Neural progenitor cell (in vitro differentiated cells): Measurements from ENCODE around the gene KLF16. TPM values are rescaled to one million over a fixed set of nuclear protein-coding genes. Genes with fewer than 3 reads are reported as not detected.

ENCODE experiments used
- DNase-seq: peaks from one replicate; pipeline ENCODE4 v3.0.0-alpha.2; 2016; ENCODE audit warnings: low spot score
- H2AFZ ChIP-seq: fragments of 200-600 bp; sonication (generic); replicated peaks from 2 replicates; pipeline ENCODE4 v1.6.1; 2016; ENCODE audit warnings: antibody characterized with exemption
- H3F3A ChIP-seq: fragments of 200-600 bp; sonication (generic); 2 replicates; pipeline ENCODE4 v1.6.1; 2016; ENCODE audit warnings: antibody characterized with exemption, low read depth
- H3K27ac ChIP-seq: fragments of 200-600 bp; sonication (generic); 2 replicates; pipeline ENCODE4 v1.5.1; 2016; ENCODE audit warnings: mild to moderate bottlenecking
- H3K27me3 ChIP-seq: fragments of 200-600 bp; sonication (generic); 2 replicates; pipeline ENCODE4 v1.6.1; 2016; ENCODE audit warnings: mild to moderate bottlenecking, moderate library complexity
- H3K36me3 ChIP-seq: fragments of 200-600 bp; sonication (generic); 2 replicates; pipeline ENCODE4 v1.5.1; 2016
- H3K4me1 ChIP-seq: fragments of 200-600 bp; sonication (generic); 2 replicates; pipeline ENCODE4 v1.6.1; 2016; ENCODE audit warnings: mixed run types
- H3K4me2 ChIP-seq: fragments of 200-600 bp; sonication (generic); 2 replicates; pipeline ENCODE4 v1.6.1; 2016
- H3K4me3 ChIP-seq: fragments of 200-600 bp; sonication (generic); 2 replicates; pipeline ENCODE4 v1.5.1; 2016
- H3K79me2 ChIP-seq: fragments of 200-600 bp; sonication (generic); 2 replicates; pipeline ENCODE4 v1.6.1; 2016; ENCODE audit warnings: low read depth
- H3K9ac ChIP-seq: fragments of 200-600 bp; sonication (generic); 2 replicates; pipeline ENCODE4 v1.6.1; 2016
- H3K9me3 ChIP-seq: fragments of 200-600 bp; sonication (generic); 2 replicates; pipeline ENCODE4 v1.5.1; 2016; ENCODE audit warnings: low read depth
- H4K20me1 ChIP-seq: fragments of 200-600 bp; sonication (generic); 2 replicates; pipeline ENCODE4 v1.6.1; 2016; ENCODE audit warnings: low read depth
- H3K27ac Mint-ChIP-seq: 3 replicates; pipeline ENCODE4 v1.8.0; 2021; ENCODE audit warnings: mixed read lengths
- H3K27me3 Mint-ChIP-seq: 2 replicates; pipeline ENCODE4 v1.8.0; 2022; ENCODE audit warnings: low read depth, mild to moderate bottlenecking, inconsistent platforms, moderate library complexity, mixed read lengths; ENCODE audit not compliant: insufficient read depth
- H3K36me3 Mint-ChIP-seq: 3 replicates; pipeline ENCODE4 v1.8.0; 2021; ENCODE audit warnings: mixed read lengths
- H3K4me1 Mint-ChIP-seq: 3 replicates; pipeline ENCODE4 v1.8.0; 2021; ENCODE audit warnings: mixed read lengths
- H3K4me3 Mint-ChIP-seq: 3 replicates; pipeline ENCODE4 v1.8.0; 2021; ENCODE audit warnings: mild to moderate bottlenecking, moderate library complexity, mixed read lengths
- H3K9me3 Mint-ChIP-seq: 3 replicates; pipeline ENCODE4 v1.8.0; 2020; ENCODE audit warnings: mixed read lengths
- CTCF ChIP-seq: fragments of 200-600 bp; sonication (generic); IDR thresholded peaks from 2 replicates; pipeline ENCODE4 v1.5.1; 2017; ENCODE audit warnings: antibody characterized with exemption, mild to moderate bottlenecking
- EZH2 ChIP-seq: fragments of 200-600 bp; sonication (generic); IDR thresholded peaks from 2 replicates; pipeline ENCODE4 v1.6.1; 2017; ENCODE audit warnings: antibody characterized with exemption, mild to moderate bottlenecking, moderate library complexity
- EZH2phosphoT487 ChIP-seq: fragments of 200-600 bp; sonication (generic); IDR thresholded peaks from 2 replicates; pipeline ENCODE4 v1.6.1; 2017; ENCODE audit warnings: antibody characterized with exemption
- total RNA-seq: library from RNA; depleted of rRNA; stranded (reverse); fragments of >200 nt; gene quantifications from 2 replicates; pipeline ENCODE4 v1.2.3, GENCODE V29; 2015; ENCODE audit warnings: low replicate concordance

Gene KLF16
- total RNA-seq, 1 donor from 2014 or later = 1.0 TPM

DNA sequence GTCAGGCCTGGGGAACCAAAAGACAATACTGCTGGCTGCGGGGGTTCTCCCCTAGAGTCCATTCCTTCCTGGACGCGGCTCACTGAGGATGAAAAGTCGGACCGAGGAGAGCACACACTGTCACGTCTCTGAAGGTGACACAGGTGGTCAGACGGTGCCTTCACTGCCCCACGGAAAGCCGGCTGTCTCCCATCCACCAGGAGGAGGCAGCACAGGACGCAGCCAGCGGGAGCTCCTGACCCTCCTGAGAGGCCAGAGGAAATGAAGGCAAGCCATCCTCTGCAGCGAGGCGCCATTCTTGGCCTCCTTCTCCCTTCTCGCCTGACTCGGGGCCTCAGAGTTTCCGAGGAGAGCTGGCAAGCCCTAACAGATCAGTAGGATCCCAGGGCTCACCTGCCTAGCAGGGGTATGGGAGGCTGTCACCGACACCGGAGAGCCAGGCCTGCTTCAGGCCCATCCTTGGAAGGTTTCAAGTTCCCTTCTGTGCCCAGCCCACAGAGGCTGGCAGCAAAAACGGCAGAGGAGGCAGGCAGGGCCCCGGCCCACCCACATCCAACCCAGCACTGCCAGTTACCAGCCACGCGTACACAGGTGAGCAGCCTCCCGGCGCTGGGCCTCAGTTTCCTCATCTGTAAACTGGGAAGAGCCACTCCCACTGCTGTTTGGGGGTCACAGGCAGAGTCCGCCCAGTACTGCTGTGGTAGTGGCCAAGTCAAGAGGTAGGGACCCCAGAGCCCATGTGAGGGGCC lies 19.6 kb downstream of the KLF16 start:
- no peak for TF ChIP-seq EZH2
- peak; percentile 18 for TF ChIP-seq CTCF
- Histone ChIP-seq H3K79me2 (peaks cover 93% of the 10 kb centered on the region), H3K4me2 (no peak overlapping the region), H3K27me3 (no peaks in the 10 kb centered on the region), H2AFZ (no peak overlapping the region), H3F3A (peaks cover 7% of the 10 kb centered on the region), H3K9me3 (no peaks in the 10 kb centered on the region), H3K36me3 (no peaks in the 10 kb centered on the region), H3K9ac (no peak overlapping the region), H3K27ac (no peak overlapping the region), H3K4me1 (peaks cover 13% of the 10 kb centered on the region), H3K4me3 (no peak overlapping the region), H4K20me1 (peaks cover 91% of the 10 kb centered on the region)
- Mint-ChIP-seq H3K9me3 (no peaks in the 10 kb centered on the region), H3K36me3 (no peaks in the 10 kb centered on the region), H3K4me3 (no peak overlapping the region), H3K27me3 (no peaks in the 10 kb centered on the region), H3K4me1 (peaks cover 30% of the 10 kb centered on the region), H3K27ac (no peak overlapping the region)
- DNase-seq = peak; percentile 38

DNA sequence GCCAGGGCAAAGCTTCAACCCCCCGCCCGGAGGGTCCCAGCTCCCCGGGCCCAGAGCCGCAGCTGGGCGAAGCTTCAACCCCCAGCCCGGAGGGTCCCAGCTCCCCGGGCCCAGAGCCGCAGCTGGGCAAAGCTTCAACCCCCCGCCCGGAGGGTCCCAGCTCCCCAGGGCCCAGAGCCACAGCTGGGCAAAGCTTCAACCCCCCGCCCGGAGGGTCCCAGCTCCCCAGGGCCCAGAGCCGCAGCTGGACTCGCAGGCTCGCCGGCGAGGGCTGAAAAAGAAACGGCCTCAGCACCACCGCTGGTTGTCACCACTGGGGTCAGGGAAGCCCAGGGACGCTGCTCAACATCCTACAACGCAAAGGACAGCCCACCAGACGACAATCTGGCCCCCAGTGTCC lies 20.3 kb downstream of the KLF16 start:
- peaks cover 13% of the 10 kb centered on the region for H3K4me1 ChIP-seq
- H3K27me3 ChIP-seq = no peaks in the 10 kb centered on the region
- H2AFZ ChIP-seq = no peak overlapping the region
- Mint-ChIP-seq H3K27me3 (no peaks in the 10 kb centered on the region), H3K4me3 (no peak overlapping the region), H3K9me3 (no peaks in the 10 kb centered on the region), H3K4me1 (peaks cover 29% of the 10 kb centered on the region), H3K27ac (no peak overlapping the region), H3K36me3 (no peaks in the 10 kb centered on the region)
- no peak overlapping the region for H3K4me2 ChIP-seq
- H3K9me3 ChIP-seq = no peaks in the 10 kb centered on the region
- DNase-seq = no peak
- no peaks in the 10 kb centered on the region for H3K36me3 ChIP-seq
- H3F3A ChIP-seq = peaks cover 6% of the 10 kb centered on the region
- H4K20me1 ChIP-seq = peaks cover 97% of the 10 kb centered on the region
- peak overlapping the region; percentile 32 for H3K9ac ChIP-seq
- H3K4me3 ChIP-seq = no peak overlapping the region
- peaks cover 99% of the 10 kb centered on the region for H3K79me2 ChIP-seq
- TF ChIP-seq EZH2 (no peak), EZH2phosphoT487 (no peak), CTCF (no peak)
- no peak overlapping the region for H3K27ac ChIP-seq

DNA sequence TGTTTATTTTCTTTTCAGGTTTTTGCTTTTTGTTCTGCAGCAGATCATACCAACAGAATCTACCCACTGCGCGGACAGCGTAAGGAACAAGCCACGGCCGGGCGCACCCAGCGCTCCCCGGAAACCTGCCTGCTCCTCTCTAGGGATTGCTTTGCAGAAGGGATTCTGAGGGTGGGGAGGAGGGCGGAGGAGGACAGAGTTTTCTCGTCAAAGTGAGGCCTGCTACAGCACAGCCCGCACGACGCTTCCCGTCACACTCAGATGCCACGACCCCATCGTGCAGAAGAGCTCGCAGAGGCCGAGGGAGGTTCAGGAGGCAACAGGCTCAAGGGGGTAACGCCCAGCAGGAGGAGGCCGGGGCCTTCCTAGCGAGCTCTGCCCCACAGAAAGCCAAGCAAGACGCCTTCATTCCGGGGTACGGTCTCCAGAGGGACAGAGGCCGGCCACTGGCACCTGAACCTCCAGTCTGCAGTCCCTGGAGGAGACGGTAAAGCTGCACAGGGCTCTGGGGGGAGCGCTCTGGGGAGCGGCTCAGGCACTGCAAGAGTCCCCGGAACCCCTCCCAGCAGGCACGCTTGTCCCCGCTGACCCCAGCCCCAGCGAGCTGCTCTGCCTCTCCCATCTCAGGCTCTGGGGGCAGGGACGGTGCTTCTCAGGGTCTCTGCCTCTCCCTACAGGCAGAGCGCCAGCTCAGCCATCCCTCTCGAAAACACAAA lies 22.0 kb downstream of the KLF16 start:
- peak overlapping the region; percentile 9 for H3K27ac Mint-ChIP-seq

More for the DNA sequence above, 22.0 kb downstream of the KLF16 start:
- H3K4me1 ChIP-seq = peaks cover 5% of the 10 kb centered on the region
- no peaks in the 10 kb centered on the region for H3K27me3 ChIP-seq
- peaks cover 99% of the 10 kb centered on the region for H3K79me2 ChIP-seq
- H3K27me3 Mint-ChIP-seq = no peaks in the 10 kb centered on the region
- no peaks in the 10 kb centered on the region for H3K36me3 Mint-ChIP-seq
- H3K4me3 Mint-ChIP-seq = no peak overlapping the region
- no peaks in the 10 kb centered on the region for H3K36me3 ChIP-seq
- no peak overlapping the region for H3K27ac ChIP-seq
- peaks cover 98% of the 10 kb centered on the region for H4K20me1 ChIP-seq
- peak overlapping the region; percentile 60 for H3K9ac ChIP-seq
- H3K4me1 Mint-ChIP-seq = peaks cover 19% of the 10 kb centered on the region
- DNase-seq = no peak
- no peak overlapping the region for H3K4me3 ChIP-seq
- no peaks in the 10 kb centered on the region for H3K9me3 Mint-ChIP-seq
- H3F3A ChIP-seq = no peaks in the 10 kb centered on the region
- TF ChIP-seq EZH2 (no peak), EZH2phosphoT487 (no peak)
- no peak overlapping the region for H2AFZ ChIP-seq
- no peaks in the 10 kb centered on the region for H3K9me3 ChIP-seq
- H3K4me2 ChIP-seq = no peak overlapping the region
